CD4-positive, alpha-beta T cell treated with Interleukin-6 at 100 ng/mL for 8 hours (primary cell): Measurements from ENCODE around the gene MROH2A.

Experiments
- DNase-seq: peaks from one replicate; pipeline ENCODE4 v3.0.0-alpha.2; 2020; ENCODE audit warnings: mixed read lengths, low spot score

MROH2A gene

GRCh38 chr2:233766416-233766815 lies 11.7 kb upstream of the MROH2A start:
- DNase-seq: no peak

- no peak for DNase-seq
Measured at GRCh38 chr2:233768076-233768475, 10.1 kb upstream of the MROH2A start.

- no peak for DNase-seq
Measured at GRCh38 chr2:233769260-233769659, 8.9 kb upstream of the MROH2A start.

GRCh38 chr2:233772153-233772552 lies 6.0 kb upstream of the MROH2A start:
- no peak for DNase-seq

GRCh38 chr2:233772583-233772982 lies 5.5 kb upstream of the MROH2A start:
- DNase-seq: no peak

- no peak for DNase-seq
Measured at GRCh38 chr2:233773854-233774253, 4.3 kb upstream of the MROH2A start.

- DNase-seq: no peak
Measured at GRCh38 chr2:233775414-233775813, 2.7 kb upstream of the MROH2A start.

GRCh38 chr2:233779722-233780121 lies 1.6 kb downstream of the MROH2A start:
- DNase-seq: no peak

- no peak for DNase-seq
Measured at GRCh38 chr2:233780771-233781170, 2.6 kb downstream of the MROH2A start.

GRCh38 chr2:233789554-233789953 lies 11.4 kb downstream of the MROH2A start:
- no peak for DNase-seq

- DNase-seq: no peak
Measured at GRCh38 chr2:233791151-233791882, 13.2 kb downstream of the MROH2A start.

- DNase-seq: no peak
Measured at GRCh38 chr2:233791883-233792329, 13.8 kb downstream of the MROH2A start.

GRCh38 chr2:233792720-233793119 lies 14.6 kb downstream of the MROH2A start:
- no peak for DNase-seq

- DNase-seq: no peak
Measured at GRCh38 chr2:233793465-233794127, 15.5 kb downstream of the MROH2A start.

GRCh38 chr2:233794128-233794658 lies 16.1 kb downstream of the MROH2A start:
- DNase-seq: no peak

- no peak for DNase-seq
Measured at GRCh38 chr2:233795735-233796171, 17.6 kb downstream of the MROH2A start.

GRCh38 chr2:233796254-233796653 lies 18.1 kb downstream of the MROH2A start:
- DNase-seq: no peak

- no peak for DNase-seq
Measured at GRCh38 chr2:233798335-233799086, 20.4 kb downstream of the MROH2A start.

GRCh38 chr2:233799087-233799665 lies 21.0 kb downstream of the MROH2A start:
- DNase-seq: no peak

- no peak for DNase-seq
Measured at GRCh38 chr2:233799716-233800115, 21.6 kb downstream of the MROH2A start.

GRCh38 chr2:233800208-233800607 lies 22.1 kb downstream of the MROH2A start:
- DNase-seq: no peak
